Mesothelial cell of epicardium (in vitro differentiated cells): ENCODE data around the gene SMPD3. TPM values are rescaled to one million over a fixed set of nuclear protein-coding genes. Genes with fewer than 3 reads are reported as not detected.

Source experiments
- DNase-seq, 2 experiments: peaks; one replicate each; pipeline ENCODE4 v3.0.0; 2021; ENCODE audit warnings: low spot score in 2 of 2; ENCODE audit not compliant: unreplicated experiment in 2 of 2
- H3K27ac Mint-ChIP-seq: 2 replicates; pipeline ENCODE4 v1.8.0; 2021; ENCODE audit warnings: mixed read lengths
- H3K27me3 Mint-ChIP-seq: 2 replicates; pipeline ENCODE4 v1.8.0; 2021; ENCODE audit warnings: low read depth, mixed read lengths
- H3K36me3 Mint-ChIP-seq: 2 replicates; pipeline ENCODE4 v1.8.0; 2021; ENCODE audit warnings: mixed read lengths
- H3K4me1 Mint-ChIP-seq: 2 replicates; pipeline ENCODE4 v1.8.0; 2021; ENCODE audit warnings: mixed read lengths
- H3K4me3 Mint-ChIP-seq: 2 replicates; pipeline ENCODE4 v1.8.0; 2021; ENCODE audit warnings: mild to moderate bottlenecking, moderate library complexity, mixed read lengths
- H3K9me3 Mint-ChIP-seq: 2 replicates; pipeline ENCODE4 v1.8.0; 2021; ENCODE audit warnings: mixed read lengths
- total RNA-seq: library from RNA; stranded (reverse); gene quantifications from 3 replicates; pipeline ENCODE4 v1.2.1, GENCODE V29; 2021
- TF ChIP-seq, protein P1 (sequence below): fragments of 200-600 bp; sonication (generic); IDR thresholded peaks from one replicate; pipeline ENCODE4 v1.5.0; 2021; ENCODE audit warnings: antibody characterized with exemption; ENCODE audit not compliant: unreplicated experiment

The SMPD3 gene
- total RNA-seq, 1 donor from 2014 or later, result 0.20 TPM

- H3K27ac Mint-ChIP-seq, result no peak overlapping the region
Observed at GRCh38 chr16:68487203-68487514, 38.9 kb upstream of the SMPD3 start.

GRCh38 chr16:68486502-68487202 is 38.3 kb upstream of the SMPD3 start:
- Mint-ChIP-seq H3K9me3 (peaks cover 9% of the 10 kb centered on the region), H3K36me3 (no peaks in the 10 kb centered on the region)

More at GRCh38 chr16:68487203-68487514, 38.9 kb upstream of the SMPD3 start:
- TF ChIP-seq, protein P1, sequence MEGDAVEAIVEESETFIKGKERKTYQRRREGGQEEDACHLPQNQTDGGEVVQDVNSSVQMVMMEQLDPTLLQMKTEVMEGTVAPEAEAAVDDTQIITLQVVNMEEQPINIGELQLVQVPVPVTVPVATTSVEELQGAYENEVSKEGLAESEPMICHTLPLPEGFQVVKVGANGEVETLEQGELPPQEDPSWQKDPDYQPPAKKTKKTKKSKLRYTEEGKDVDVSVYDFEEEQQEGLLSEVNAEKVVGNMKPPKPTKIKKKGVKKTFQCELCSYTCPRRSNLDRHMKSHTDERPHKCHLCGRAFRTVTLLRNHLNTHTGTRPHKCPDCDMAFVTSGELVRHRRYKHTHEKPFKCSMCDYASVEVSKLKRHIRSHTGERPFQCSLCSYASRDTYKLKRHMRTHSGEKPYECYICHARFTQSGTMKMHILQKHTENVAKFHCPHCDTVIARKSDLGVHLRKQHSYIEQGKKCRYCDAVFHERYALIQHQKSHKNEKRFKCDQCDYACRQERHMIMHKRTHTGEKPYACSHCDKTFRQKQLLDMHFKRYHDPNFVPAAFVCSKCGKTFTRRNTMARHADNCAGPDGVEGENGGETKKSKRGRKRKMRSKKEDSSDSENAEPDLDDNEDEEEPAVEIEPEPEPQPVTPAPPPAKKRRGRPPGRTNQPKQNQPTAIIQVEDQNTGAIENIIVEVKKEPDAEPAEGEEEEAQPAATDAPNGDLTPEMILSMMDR, result no peak
- no peak overlapping the region for H3K4me3 Mint-ChIP-seq
- H3K27me3 Mint-ChIP-seq, result no peaks in the 10 kb centered on the region
- DNase-seq, result no peak
- H3K4me1 Mint-ChIP-seq, result peaks cover 22% of the 10 kb centered on the region
- H3K36me3 Mint-ChIP-seq, result no peaks in the 10 kb centered on the region
- peaks cover 8% of the 10 kb centered on the region for H3K9me3 Mint-ChIP-seq

DNA sequence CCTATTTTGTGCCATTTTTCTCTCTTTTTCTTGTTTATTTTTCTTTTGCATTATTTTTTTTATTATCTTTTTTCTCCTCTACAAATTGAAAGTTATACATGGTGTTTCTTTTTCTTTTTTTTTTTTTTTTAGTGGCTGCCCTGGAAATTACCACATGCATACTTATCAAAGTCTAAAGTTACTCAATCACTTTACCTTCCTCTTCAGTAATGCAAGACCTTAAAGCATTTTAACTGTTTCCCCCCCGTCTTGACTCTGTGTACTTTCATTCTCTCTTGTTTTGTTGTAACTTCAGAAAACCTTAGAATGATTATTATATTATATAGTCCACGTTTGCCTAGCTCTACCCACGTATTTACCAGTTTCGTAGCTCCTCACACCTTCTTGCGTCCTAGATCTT is 33.3 kb upstream of the SMPD3 start:
- no peaks in the 10 kb centered on the region for H3K36me3 Mint-ChIP-seq
- peaks cover 18% of the 10 kb centered on the region for H3K9me3 Mint-ChIP-seq
- TF ChIP-seq, protein P1, result no peak
- H3K4me1 Mint-ChIP-seq, result no peaks in the 10 kb centered on the region
- DNase-seq, result no peak
- H3K27me3 Mint-ChIP-seq, result no peaks in the 10 kb centered on the region
- no peak overlapping the region for H3K27ac Mint-ChIP-seq
- H3K4me3 Mint-ChIP-seq, result no peak overlapping the region

More at GRCh38 chr16:68486502-68487202, 38.3 kb upstream of the SMPD3 start:
- no peak for DNase-seq
- TF ChIP-seq, protein P1, result no peak
- Mint-ChIP-seq H3K27ac (no peak overlapping the region), H3K4me3 (no peak overlapping the region), H3K27me3 (no peaks in the 10 kb centered on the region), H3K4me1 (peaks cover 18% of the 10 kb centered on the region)

GRCh38 chr16:68480084-68480995 is 32.0 kb upstream of the SMPD3 start:
- no peak for DNase-seq
- Mint-ChIP-seq H3K36me3 (no peaks in the 10 kb centered on the region), H3K27me3 (no peaks in the 10 kb centered on the region), H3K4me3 (no peak overlapping the region), H3K4me1 (no peaks in the 10 kb centered on the region), H3K27ac (no peak overlapping the region), H3K9me3 (peaks cover 18% of the 10 kb centered on the region)
- TF ChIP-seq, protein P1, result no peak

DNA sequence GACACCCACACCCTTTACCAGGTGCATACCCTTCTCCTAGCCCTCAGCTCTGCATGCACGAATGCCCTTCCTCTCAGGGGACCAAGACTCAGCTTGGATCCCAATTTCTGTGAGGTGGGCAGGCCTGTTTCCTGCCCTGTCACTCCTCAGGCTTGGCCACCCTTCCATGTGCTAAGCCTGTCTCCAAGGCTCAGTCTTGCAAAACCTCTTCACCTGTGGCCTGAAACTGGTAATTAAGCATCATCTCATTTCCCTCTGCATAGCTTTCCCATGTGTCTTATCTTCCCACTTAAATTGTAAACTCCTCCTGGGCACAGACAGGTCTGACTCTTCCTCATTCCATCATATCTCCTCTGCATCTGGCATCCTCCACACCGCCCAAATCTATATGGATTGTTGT is 31.0 kb upstream of the SMPD3 start:
- DNase-seq, result no peak
- Mint-ChIP-seq H3K27me3 (peaks cover 2% of the 10 kb centered on the region), H3K27ac (no peak overlapping the region), H3K9me3 (peaks cover 18% of the 10 kb centered on the region), H3K36me3 (no peaks in the 10 kb centered on the region), H3K4me3 (no peak overlapping the region), H3K4me1 (no peaks in the 10 kb centered on the region)
- TF ChIP-seq, protein P1, result no peak
